ENCODE data around the gene C3orf38.
"Not testable (repeated sequence)": the region's sequence is repeated elsewhere in the genome, so short reads cannot be mapped to it uniquely, and the experiment has no call there.

C3orf38 gene

GRCh38 chr3:88149509-88150362, at the start of gene C3orf38:
Gene C3orf38 (plus strand): TSS chr3:88149959. CDS start chr3:88150053, 94 bp downstream.
- Mint-ChIP-seq H3K9me3 (no peaks in the 10 kb centered on the region), H3K27ac (peak within 1 kb of the TSS; percentile 99), H3K4me3 (peak within 1 kb of the TSS; percentile 96), H3K27me3 (no peaks in the 10 kb centered on the region), H3K4me1 (peaks cover 47% of the 10 kb centered on the region), H3K36me3 (peaks cover 20% of the 10 kb centered on the region)
- CTCF ChIA-PET, result no interaction called here
- DNase-seq, result peak; percentile 84

- peaks cover 16% of the 10 kb centered on the region for H3K9me3 Mint-ChIP-seq
- H3K27ac Mint-ChIP-seq, result no peak overlapping the region
- H3K27me3 Mint-ChIP-seq, result no peaks in the 10 kb centered on the region
- peaks cover 51% of the 10 kb centered on the region for H3K36me3 Mint-ChIP-seq
- CTCF ChIA-PET, result interaction anchor here (0.8 kb wide), 1 partner anchor 12 kb away, joined by 3 read pairs; no protein-coding TSS in a partner anchor
- no peak overlapping the region for H3K4me3 Mint-ChIP-seq
- peaks cover 10% of the 10 kb centered on the region for H3K4me1 Mint-ChIP-seq
- DNase-seq, result no peak
Measured at GRCh38 chr3:88101142-88101541, 48.6 kb upstream of the C3orf38 start.

- H3K4me1 Mint-ChIP-seq, result peaks cover 7% of the 10 kb centered on the region
- H3K27me3 Mint-ChIP-seq, result no peaks in the 10 kb centered on the region
- H3K4me3 Mint-ChIP-seq, result no peak overlapping the region
- no peak overlapping the region for H3K27ac Mint-ChIP-seq
- no peak for DNase-seq
- no peaks in the 10 kb centered on the region for H3K9me3 Mint-ChIP-seq
- H3K36me3 Mint-ChIP-seq, result peaks cover 24% of the 10 kb centered on the region
- CTCF ChIA-PET, result no interaction called here
Measured at GRCh38 chr3:88105325-88105724, 44.4 kb upstream of the C3orf38 start.

GRCh38 chr3:88112289-88112688, 37.5 kb upstream of the C3orf38 start:
- CTCF ChIA-PET, result interaction anchor here (0.8 to 2.4 kb wide), 10 partner anchors 11 to 761 kb away, joined by 3 to 15 read pairs (median 4); no protein-coding TSS in a partner anchor

GRCh38 chr3:88113311-88114162, 36.2 kb upstream of the C3orf38 start:
- Mint-ChIP-seq H3K4me3 (no peak overlapping the region), H3K9me3 (no peaks in the 10 kb centered on the region), H3K27me3 (no peaks in the 10 kb centered on the region), H3K27ac (no peak overlapping the region), H3K36me3 (peaks cover 29% of the 10 kb centered on the region), H3K4me1 (peaks cover 5% of the 10 kb centered on the region)
- CTCF ChIA-PET, result interaction anchor here (0.7 to 2.4 kb wide), 20 partner anchors 10 to 762 kb away, joined by 3 to 15 read pairs (median 4); partner anchors contain the start of gene ZNF654
- peak; percentile 64 for DNase-seq

More at GRCh38 chr3:88112289-88112688, 37.5 kb upstream of the C3orf38 start:
- no peak for DNase-seq
- Mint-ChIP-seq H3K4me3 (no peak overlapping the region), H3K9me3 (no peaks in the 10 kb centered on the region), H3K4me1 (no peaks in the 10 kb centered on the region), H3K36me3 (peaks cover 18% of the 10 kb centered on the region), H3K27ac (no peak overlapping the region), H3K27me3 (no peaks in the 10 kb centered on the region)

GRCh38 chr3:88114878-88115549, 34.7 kb upstream of the C3orf38 start:
- Mint-ChIP-seq H3K9me3 (no peaks in the 10 kb centered on the region), H3K4me3 (no peak overlapping the region), H3K4me1 (peaks cover 7% of the 10 kb centered on the region), H3K27ac (no peak overlapping the region), H3K36me3 (peaks cover 31% of the 10 kb centered on the region), H3K27me3 (no peaks in the 10 kb centered on the region)
- no peak for DNase-seq
- CTCF ChIA-PET, result interaction anchor here (0.8 to 1.4 kb wide), 2 partner anchors 9 to 34 kb away, joined by 3 read pairs; no protein-coding TSS in a partner anchor

GRCh38 chr3:88117683-88118082, 32.1 kb upstream of the C3orf38 start:
- H3K4me3 Mint-ChIP-seq, result no peak overlapping the region
- peaks cover 7% of the 10 kb centered on the region for H3K4me1 Mint-ChIP-seq
- H3K27ac Mint-ChIP-seq, result no peak overlapping the region
- H3K27me3 Mint-ChIP-seq, result no peaks in the 10 kb centered on the region
- no peak for DNase-seq
- no peaks in the 10 kb centered on the region for H3K9me3 Mint-ChIP-seq
- peaks cover 34% of the 10 kb centered on the region for H3K36me3 Mint-ChIP-seq
- CTCF ChIA-PET, result no interaction called here

- H3K9me3 Mint-ChIP-seq, H3K27me3 Mint-ChIP-seq, H3K4me1 Mint-ChIP-seq, DNase-seq, H3K4me3 Mint-ChIP-seq, CTCF ChIA-PET, H3K27ac Mint-ChIP-seq: not testable (repeated sequence)
- peaks cover 34% of the 10 kb centered on the region for H3K36me3 Mint-ChIP-seq
Measured at GRCh38 chr3:88118603-88119002, 31.2 kb upstream of the C3orf38 start.

GRCh38 chr3:88123526-88123925, 26.2 kb upstream of the C3orf38 start:
- no peaks in the 10 kb centered on the region for H3K9me3 Mint-ChIP-seq
- no peak overlapping the region for H3K4me3 Mint-ChIP-seq
- peaks cover 18% of the 10 kb centered on the region for H3K36me3 Mint-ChIP-seq
- H3K27me3 Mint-ChIP-seq, result no peaks in the 10 kb centered on the region
- no peak overlapping the region for H3K27ac Mint-ChIP-seq
- peaks cover 2% of the 10 kb centered on the region for H3K4me1 Mint-ChIP-seq
- CTCF ChIA-PET, result interaction anchor here (0.8 to 3.9 kb wide), 3 partner anchors 10 to 119 kb away, joined by 3 to 15 read pairs (median 4); no protein-coding TSS in a partner anchor
- DNase-seq, result no peak

GRCh38 chr3:88131695-88132094, 18.1 kb upstream of the C3orf38 start:
- no peaks in the 10 kb centered on the region for H3K27me3 Mint-ChIP-seq
- H3K27ac Mint-ChIP-seq, result no peak overlapping the region
- H3K4me3 Mint-ChIP-seq, result no peak overlapping the region
- no peak for DNase-seq
- no peaks in the 10 kb centered on the region for H3K9me3 Mint-ChIP-seq
- CTCF ChIA-PET, result interaction anchor here (1.4 kb wide), 1 partner anchor 100 kb away, joined by 3 read pairs; no protein-coding TSS in a partner anchor
- no peaks in the 10 kb centered on the region for H3K4me1 Mint-ChIP-seq
- H3K36me3 Mint-ChIP-seq, result peaks cover 36% of the 10 kb centered on the region

- H3K27me3 Mint-ChIP-seq, result no peaks in the 10 kb centered on the region
- CTCF ChIA-PET, result interaction anchor here (1.4 kb wide), 1 partner anchor 101 kb away, joined by 3 read pairs; no protein-coding TSS in a partner anchor
- H3K36me3 Mint-ChIP-seq, result peaks cover 29% of the 10 kb centered on the region
- no peak overlapping the region for H3K27ac Mint-ChIP-seq
- no peaks in the 10 kb centered on the region for H3K4me1 Mint-ChIP-seq
- DNase-seq, result no peak
- H3K4me3 Mint-ChIP-seq, result no peak overlapping the region
- H3K9me3 Mint-ChIP-seq, result no peaks in the 10 kb centered on the region
Measured at GRCh38 chr3:88132894-88133293, 16.9 kb upstream of the C3orf38 start.

- CTCF ChIA-PET, result no interaction called here
- Mint-ChIP-seq H3K27ac (no peak overlapping the region), H3K4me3 (no peak overlapping the region), H3K36me3 (peaks cover 29% of the 10 kb centered on the region), H3K27me3 (no peaks in the 10 kb centered on the region), H3K4me1 (no peaks in the 10 kb centered on the region), H3K9me3 (no peaks in the 10 kb centered on the region)
- no peak for DNase-seq
Measured at GRCh38 chr3:88133711-88134263, 16.0 kb upstream of the C3orf38 start.

- Mint-ChIP-seq H3K4me3 (no peak overlapping the region), H3K27ac (no peak overlapping the region)
- CTCF ChIA-PET, result interaction anchor here (0.5 kb wide), 1 partner anchor 40 kb away, joined by 3 read pairs; no protein-coding TSS in a partner anchor
Measured at GRCh38 chr3:88137836-88138235, 11.9 kb upstream of the C3orf38 start.

More at GRCh38 chr3:88137836-88138235, 11.9 kb upstream of the C3orf38 start:
- no peak for DNase-seq
- H3K36me3 Mint-ChIP-seq, result peaks cover 44% of the 10 kb centered on the region
- H3K27me3 Mint-ChIP-seq, result no peaks in the 10 kb centered on the region
- H3K9me3 Mint-ChIP-seq, result no peaks in the 10 kb centered on the region
- H3K4me1 Mint-ChIP-seq, result peaks cover 3% of the 10 kb centered on the region

Data from activated naive CD4-positive, alpha-beta T cell treated with anti-CD3 and anti-CD28 coated beads, Interleukin-2, amount 10 ng/mL, durations not matched to agents 7 days and 5 days (primary cell).